ENCODE data around the gene TGFBR1. TPM values are rescaled to one million over a fixed set of nuclear protein-coding genes. Genes with fewer than 3 reads are reported as not detected.

Gene TGFBR1
- total RNA-seq, 1 experiment from 2014 or later, result 9.5 TPM

- peaks cover under 1% of the 10 kb centered on the region; the same call in 1 of the 2 replicates for H4K20me1 ChIP-seq (ENCODE audit: low read length)
- H3K9ac ChIP-seq (ENCODE audit: low read length), result no peak overlapping the region
- peaks cover 2% of the 10 kb centered on the region for H3F3A ChIP-seq (ENCODE audit: low read length, unreplicated experiment)
- no peak for ATAC-seq
- no peaks in the 10 kb centered on the region for H3K9me3 ChIP-seq (ENCODE audit: low read length)
- no peaks in the 10 kb centered on the region for H3K27me3 ChIP-seq (ENCODE audit: low read length)
- no peaks in the 10 kb centered on the region for H3K9me2 ChIP-seq (replicated peaks; ENCODE audit: low read length)
- TF ChIP-seq, protein P1, sequence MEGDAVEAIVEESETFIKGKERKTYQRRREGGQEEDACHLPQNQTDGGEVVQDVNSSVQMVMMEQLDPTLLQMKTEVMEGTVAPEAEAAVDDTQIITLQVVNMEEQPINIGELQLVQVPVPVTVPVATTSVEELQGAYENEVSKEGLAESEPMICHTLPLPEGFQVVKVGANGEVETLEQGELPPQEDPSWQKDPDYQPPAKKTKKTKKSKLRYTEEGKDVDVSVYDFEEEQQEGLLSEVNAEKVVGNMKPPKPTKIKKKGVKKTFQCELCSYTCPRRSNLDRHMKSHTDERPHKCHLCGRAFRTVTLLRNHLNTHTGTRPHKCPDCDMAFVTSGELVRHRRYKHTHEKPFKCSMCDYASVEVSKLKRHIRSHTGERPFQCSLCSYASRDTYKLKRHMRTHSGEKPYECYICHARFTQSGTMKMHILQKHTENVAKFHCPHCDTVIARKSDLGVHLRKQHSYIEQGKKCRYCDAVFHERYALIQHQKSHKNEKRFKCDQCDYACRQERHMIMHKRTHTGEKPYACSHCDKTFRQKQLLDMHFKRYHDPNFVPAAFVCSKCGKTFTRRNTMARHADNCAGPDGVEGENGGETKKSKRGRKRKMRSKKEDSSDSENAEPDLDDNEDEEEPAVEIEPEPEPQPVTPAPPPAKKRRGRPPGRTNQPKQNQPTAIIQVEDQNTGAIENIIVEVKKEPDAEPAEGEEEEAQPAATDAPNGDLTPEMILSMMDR (conservative IDR thresholded peaks at IDR 0.05; ENCODE audit: low read depth, low read length), result no peak
- no peak for TF ChIP-seq EZH2 (IDR thresholded peaks at IDR 0.05; ENCODE audit: low read length, unreplicated experiment)
- no peak for TF ChIP-seq EZH2phosphoT487 (IDR thresholded peaks at IDR 0.05; ENCODE audit: borderline replicate concordance, low read length)
- intact Hi-C loops (cut with micrococcal nuclease), result no loop called here
- POLR2A ChIA-PET (ENCODE audit: unreplicated experiment), result no interaction called here
- H3K79me2 ChIP-seq (ENCODE audit: low read length), result peaks cover 16% of the 10 kb centered on the region; the same call in 1 of the 2 replicates
- H3K36me3 ChIP-seq (ENCODE audit: low read depth, low read length), result no peaks in the 10 kb centered on the region
- no peak overlapping the region for H2AFZ ChIP-seq (ENCODE audit: low read length)
- H3K4me1 ChIP-seq (ENCODE audit: insufficient read depth, low read length), result peaks cover 17% of the 10 kb centered on the region
- CTCF ChIA-PET, result no interaction called here
- no TSS peak for BruUV-seq (replicated peaks)
- no peak overlapping the region for H3K4me2 ChIP-seq (ENCODE audit: low read length)
- DNase-seq, result no peak
- no peak overlapping the region for H3K27ac ChIP-seq (ENCODE audit: low read length)
- no peak overlapping the region for H3K4me3 ChIP-seq (ENCODE audit: low read length)
These were observed 16.7 kb downstream of the TGFBR1 start for GRCh38 chr9:99121604-99122003.

DNA sequence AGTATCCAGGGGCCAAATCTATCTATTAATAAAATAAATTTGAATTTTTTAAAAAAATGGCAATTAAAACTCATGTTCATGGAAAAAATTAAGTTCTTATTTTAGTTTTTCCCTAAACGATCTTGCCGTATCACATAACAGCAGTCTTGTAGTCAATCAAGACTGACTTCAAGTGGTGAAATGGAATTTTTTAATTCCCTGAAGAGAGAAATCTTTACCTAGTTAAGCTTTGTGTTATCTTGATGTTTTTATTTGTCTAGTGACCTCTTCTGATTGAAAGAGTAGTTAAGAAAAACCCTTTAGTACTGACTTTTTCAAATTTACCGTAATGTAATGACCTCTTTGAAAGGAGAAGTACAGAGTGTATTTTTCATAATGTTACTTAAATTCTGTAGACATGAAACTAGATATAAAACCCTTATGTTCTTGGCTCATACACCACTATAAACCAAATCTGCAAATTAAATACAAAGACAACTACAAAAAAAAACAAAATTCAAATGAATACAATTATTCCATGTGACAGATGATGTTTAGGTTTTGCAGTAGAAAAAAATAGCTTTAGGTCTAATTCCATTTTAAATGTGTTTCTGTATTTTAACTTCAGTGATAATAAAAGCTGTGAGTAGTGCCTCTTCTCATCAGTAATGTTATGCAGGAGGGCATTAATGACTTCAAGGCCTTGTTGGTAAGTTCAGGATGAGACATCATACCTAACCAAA is 19.8 kb downstream of the TGFBR1 start:
- intact Hi-C loops (cut with micrococcal nuclease), result no loop called here
- TF ChIP-seq EZH2 (IDR thresholded peaks at IDR 0.05; ENCODE audit: low read length, unreplicated experiment), result no peak
- TF ChIP-seq, protein P1 (conservative IDR thresholded peaks at IDR 0.05; ENCODE audit: low read depth, low read length), result no peak
- TF ChIP-seq EZH2phosphoT487 (IDR thresholded peaks at IDR 0.05; ENCODE audit: borderline replicate concordance, low read length), result no peak
- CTCF ChIA-PET, result no interaction called here
- Histone ChIP-seq H3K36me3 (ENCODE audit: low read depth, low read length) (no peaks in the 10 kb centered on the region), H2AFZ (ENCODE audit: low read length) (no peak overlapping the region), H3K4me2 (ENCODE audit: low read length) (no peak overlapping the region), H3K4me3 (ENCODE audit: low read length) (no peak overlapping the region), H3K27ac (ENCODE audit: low read length) (no peak overlapping the region), H3K27me3 (ENCODE audit: low read length) (no peaks in the 10 kb centered on the region), H3K9ac (ENCODE audit: low read length) (no peak overlapping the region), H4K20me1 (ENCODE audit: low read length) (peaks cover 4% of the 10 kb centered on the region; the same call in 1 of the 2 replicates), H3F3A (ENCODE audit: low read length, unreplicated experiment) (peaks cover 6% of the 10 kb centered on the region), H3K79me2 (ENCODE audit: low read length) (0 out of 2 replicates have a peak, but pooled peaks cover 21% of the 10 kb centered on the region), H3K9me3 (ENCODE audit: low read length) (no peaks in the 10 kb centered on the region), H3K4me1 (ENCODE audit: insufficient read depth, low read length) (peaks cover 33% of the 10 kb centered on the region), H3K9me2 (replicated peaks; ENCODE audit: low read length) (no peaks in the 10 kb centered on the region)
- BruUV-seq (replicated peaks), result no TSS peak
- DNase-seq (no peak), ATAC-seq (no peak)
- POLR2A ChIA-PET (ENCODE audit: unreplicated experiment), result no interaction called here

DNA sequence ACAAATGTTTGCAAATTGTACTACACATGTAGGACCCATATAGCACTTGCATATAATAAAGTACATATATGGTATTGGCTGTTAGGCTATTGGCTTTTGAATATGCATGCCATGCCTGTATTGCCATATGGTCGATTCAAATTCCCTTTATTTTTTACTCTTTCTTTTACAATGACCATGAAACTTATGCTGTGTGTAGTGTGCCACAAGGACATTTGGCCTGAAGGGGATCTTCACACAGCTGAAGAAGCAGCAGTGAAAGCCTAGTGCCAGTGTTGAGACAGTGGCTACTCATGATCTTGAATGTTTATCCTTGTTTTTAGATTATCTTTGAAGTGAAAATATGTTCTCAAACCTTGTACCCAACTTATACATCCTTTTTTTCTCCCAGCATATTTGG is 20.5 kb downstream of the TGFBR1 start:
- Histone ChIP-seq H2AFZ (ENCODE audit: low read length) (no peak overlapping the region), H3K79me2 (ENCODE audit: low read length) (0 out of 2 replicates have a peak, but pooled peaks cover 21% of the 10 kb centered on the region), H3K4me2 (ENCODE audit: low read length) (no peak overlapping the region), H3K27ac (ENCODE audit: low read length) (peak overlapping the region; percentile 53; the same call in 1 of the 2 replicates), H3K36me3 (ENCODE audit: low read depth, low read length) (no peaks in the 10 kb centered on the region), H3K9me3 (ENCODE audit: low read length) (no peaks in the 10 kb centered on the region), H3K4me1 (ENCODE audit: insufficient read depth, low read length) (peaks cover 33% of the 10 kb centered on the region), H3F3A (ENCODE audit: low read length, unreplicated experiment) (peaks cover 6% of the 10 kb centered on the region), H3K27me3 (ENCODE audit: low read length) (no peaks in the 10 kb centered on the region), H4K20me1 (ENCODE audit: low read length) (peaks cover 4% of the 10 kb centered on the region; the same call in 1 of the 2 replicates), H3K9ac (ENCODE audit: low read length) (no peak overlapping the region), H3K4me3 (ENCODE audit: low read length) (no peak overlapping the region), H3K9me2 (replicated peaks; ENCODE audit: low read length) (no peaks in the 10 kb centered on the region)
- TF ChIP-seq EZH2phosphoT487 (IDR thresholded peaks at IDR 0.05; ENCODE audit: borderline replicate concordance, low read length), result no peak
- no peak for TF ChIP-seq EZH2 (IDR thresholded peaks at IDR 0.05; ENCODE audit: low read length, unreplicated experiment)
- TF ChIP-seq, protein P1 (conservative IDR thresholded peaks at IDR 0.05; ENCODE audit: low read depth, low read length), result no peak
- intact Hi-C loops (cut with micrococcal nuclease), result no loop called here
- no TSS peak for BruUV-seq (replicated peaks)
- ChIA-PET POLR2A (ENCODE audit: unreplicated experiment) (no interaction called here), CTCF (no interaction called here)
- DNase-seq (no peak), ATAC-seq (no peak)
